ENCODE measurements around the gene ZDHHC13.

GRCh38 chr11:19164881-19165280 is 47.9 kb downstream of the ZDHHC13 start:
- TF ChIP-seq CTCF (IDR thresholded peaks at IDR 0.05) = no peak
- no peak for TF ChIP-seq RFX5 (IDR thresholded peaks at IDR 0.05)
- TF ChIP-seq ZSCAN20 (CRISPR knock-in tag; IDR thresholded peaks at IDR 0.05) = no peak
- TF ChIP-seq ATOH8 (CRISPR knock-in tag; IDR thresholded peaks at IDR 0.05; ENCODE audit: low read depth) = no peak
- TF ChIP-seq CEBPB (IDR thresholded peaks at IDR 0.05) = no peak
- TF ChIP-seq EP300 (IDR thresholded peaks at IDR 0.05) = no peak
- no peak for TF ChIP-seq POLR2A (IDR thresholded peaks at IDR 0.05; ENCODE audit: low read length)
- no peak for TF ChIP-seq JUN (IDR thresholded peaks at IDR 0.05)
- no peak for TF ChIP-seq TP53 (CRISPR knock-in tag; IDR thresholded peaks at IDR 0.05)
- TF ChIP-seq RNF2 (IDR thresholded peaks at IDR 0.05; ENCODE audit: borderline replicate concordance, low read depth) = no peak
- TF ChIP-seq RAD21 (conservative IDR thresholded peaks at IDR 0.05 in 1 of 2, IDR thresholded peaks at IDR 0.05 in 1 of 2) = no peak
- no peak for TF ChIP-seq RCOR1 (IDR thresholded peaks at IDR 0.05; ENCODE audit: low read depth, low read length)
